Inflammatory macrophage treated with lipopolysaccharide for 4 hours (primary cell): ENCODE results near the gene SFXN4.

Experiments used
- DNase-seq: peaks from one replicate; pipeline ENCODE4 v3.0.0-alpha.2; 2020

The SFXN4 gene

GRCh38 chr10:119165171-119166117 is at the start of gene SFXN4:
Gene SFXN4 (minus strand): TSS chr10:119165714. CDS start chr10:119165647, 67 bp downstream.
- peak; percentile 79 for DNase-seq

GRCh38 chr10:119211625-119212441 is 46.3 kb upstream of the SFXN4 start:
- no peak for DNase-seq

- DNase-seq, result no peak
Observed at GRCh38 chr10:119211176-119211575, 45.7 kb upstream of the SFXN4 start.

GRCh38 chr10:119210633-119211032 is 45.1 kb upstream of the SFXN4 start:
- no peak for DNase-seq

GRCh38 chr10:119209736-119210355 is 44.3 kb upstream of the SFXN4 start:
- DNase-seq, result no peak

GRCh38 chr10:119209035-119209735 is 43.7 kb upstream of the SFXN4 start:
- DNase-seq, result peak; percentile 50

GRCh38 chr10:119208553-119208940 is 43.0 kb upstream of the SFXN4 start:
- DNase-seq, result no peak

- peak; percentile 28 for DNase-seq
Observed at GRCh38 chr10:119207713-119208552, 42.4 kb upstream of the SFXN4 start.

- DNase-seq, result peak; percentile 97
Observed at GRCh38 chr10:119207366-119207666, 41.8 kb upstream of the SFXN4 start, which contains the start of gene GRK5. Gene GRK5 (plus strand): TSS chr10:119207571. CDS start chr10:119207918, 347 bp downstream.

GRCh38 chr10:119206603-119207365 is 41.3 kb upstream of the SFXN4 start:
- peak; percentile 71 for DNase-seq

- peak; percentile 51 for DNase-seq
Observed at GRCh38 chr10:119205894-119206602, 40.5 kb upstream of the SFXN4 start.

- no peak for DNase-seq
Observed at GRCh38 chr10:119203006-119203405, 37.5 kb upstream of the SFXN4 start.

- DNase-seq, result no peak
Observed at GRCh38 chr10:119201233-119201632, 35.7 kb upstream of the SFXN4 start.

GRCh38 chr10:119199231-119199992 is 33.9 kb upstream of the SFXN4 start:
- peak; percentile 69 for DNase-seq

- DNase-seq, result no peak
Observed at GRCh38 chr10:119198438-119198837, 32.9 kb upstream of the SFXN4 start.

- DNase-seq, result peak; percentile 63
Observed at GRCh38 chr10:119197921-119198320, 32.4 kb upstream of the SFXN4 start.

GRCh38 chr10:119191881-119192280 is 26.4 kb upstream of the SFXN4 start:
- DNase-seq, result no peak

- DNase-seq, result peak; percentile 28
Observed at GRCh38 chr10:119190954-119191785, 25.7 kb upstream of the SFXN4 start.
